ENCODE measurements around the gene BLNK. TPM values are rescaled to one million over a fixed set of nuclear protein-coding genes. Genes with fewer than 3 reads are reported as not detected.

BLNK gene
- total RNA-seq: not detected in 2 replicates

- peak; percentile 27 for DNase-seq (ENCODE audit: low read depth)
- no peak for TF ChIP-seq CTCF (IDR thresholded peaks at IDR 0.05; ENCODE audit: insufficient read depth, low read depth, low read length)
- H3K4me3 ChIP-seq (ENCODE audit: low read depth, low read length): no peak within 1 kb of the TSS
Measured at GRCh38 chr10:96271016-96271815, at the start of gene BLNK. Gene BLNK (minus strand): TSS chr10:96271569. CDS start chr10:96271398, 171 bp downstream.

GRCh38 chr10:96319754-96320474 is 48.5 kb upstream of the BLNK start:
- peak; percentile 5 for DNase-seq (ENCODE audit: low read depth)
- H3K4me3 ChIP-seq (ENCODE audit: low read depth, low read length): no peak overlapping the region

GRCh38 chr10:96317067-96317833 is 45.9 kb upstream of the BLNK start:
- DNase-seq (ENCODE audit: low read depth): no peak
- TF ChIP-seq CTCF (IDR thresholded peaks at IDR 0.05; ENCODE audit: insufficient read depth, low read depth, low read length): no peak
- H3K4me3 ChIP-seq (ENCODE audit: low read depth, low read length): no peak overlapping the region

More at GRCh38 chr10:96319754-96320474, 48.5 kb upstream of the BLNK start:
- TF ChIP-seq CTCF (IDR thresholded peaks at IDR 0.05; ENCODE audit: insufficient read depth, low read depth, low read length): no peak

- DNase-seq (ENCODE audit: low read depth): no peak
- no peak overlapping the region for H3K4me3 ChIP-seq (ENCODE audit: low read depth, low read length)
- TF ChIP-seq CTCF (IDR thresholded peaks at IDR 0.05; ENCODE audit: insufficient read depth, low read depth, low read length): no peak
Measured at GRCh38 chr10:96313344-96313743, 42.0 kb upstream of the BLNK start.

- no peak for TF ChIP-seq CTCF (IDR thresholded peaks at IDR 0.05; ENCODE audit: insufficient read depth, low read depth, low read length)
- DNase-seq (ENCODE audit: low read depth): no peak
- no peak overlapping the region for H3K4me3 ChIP-seq (ENCODE audit: low read depth, low read length)
Measured at GRCh38 chr10:96311180-96311715, 39.9 kb upstream of the BLNK start.

GRCh38 chr10:96310321-96310669 is 38.9 kb upstream of the BLNK start:
- no peak overlapping the region for H3K4me3 ChIP-seq (ENCODE audit: low read depth, low read length)
- no peak for TF ChIP-seq CTCF (IDR thresholded peaks at IDR 0.05; ENCODE audit: insufficient read depth, low read depth, low read length)
- no peak for DNase-seq (ENCODE audit: low read depth)

Data from fibroblast of villous mesenchyme (primary cell).